NB4 (cell line): ENCODE measurements around the gene TRPV3.

Experiments
- MYC ChIP-seq: IDR thresholded peaks from 2 replicates; pipeline ENCODE4 v1.6.1; 2011; ENCODE audit warnings: low read depth, low read length
- POLR2A ChIP-seq: IDR thresholded peaks from 2 replicates; pipeline ENCODE4 v1.6.1; 2011; ENCODE audit warnings: mild to moderate bottlenecking; ENCODE audit not compliant: insufficient read length; ENCODE audit errors: extremely low read depth
- TF ChIP-seq, protein P1 (sequence below): IDR thresholded peaks from one replicate; pipeline ENCODE4 v1.5.1; 2012; ENCODE audit warnings: low read depth, low read length

DNA sequence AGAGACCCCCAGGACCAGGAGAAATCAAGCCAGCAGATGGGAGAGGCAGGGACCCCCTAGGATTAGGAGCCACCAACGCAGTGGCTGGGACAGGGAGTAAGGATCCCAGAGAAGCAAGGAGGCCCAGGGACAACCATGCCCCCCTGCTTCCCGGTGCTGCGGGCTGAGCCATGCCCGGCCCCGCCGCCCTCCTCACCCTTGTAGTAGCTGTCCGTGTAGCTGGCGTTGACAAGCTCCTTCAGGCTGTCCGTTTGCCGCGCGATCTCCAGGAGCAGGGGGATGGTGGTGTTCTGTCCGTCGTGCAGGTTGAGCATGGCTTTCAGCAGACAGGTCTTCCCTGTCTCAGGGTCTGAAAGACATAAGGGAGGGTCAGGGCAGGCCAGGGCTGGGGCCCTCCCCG, 33.2 kb upstream of the TRPV3 start:
- TF ChIP-seq, protein P1, sequence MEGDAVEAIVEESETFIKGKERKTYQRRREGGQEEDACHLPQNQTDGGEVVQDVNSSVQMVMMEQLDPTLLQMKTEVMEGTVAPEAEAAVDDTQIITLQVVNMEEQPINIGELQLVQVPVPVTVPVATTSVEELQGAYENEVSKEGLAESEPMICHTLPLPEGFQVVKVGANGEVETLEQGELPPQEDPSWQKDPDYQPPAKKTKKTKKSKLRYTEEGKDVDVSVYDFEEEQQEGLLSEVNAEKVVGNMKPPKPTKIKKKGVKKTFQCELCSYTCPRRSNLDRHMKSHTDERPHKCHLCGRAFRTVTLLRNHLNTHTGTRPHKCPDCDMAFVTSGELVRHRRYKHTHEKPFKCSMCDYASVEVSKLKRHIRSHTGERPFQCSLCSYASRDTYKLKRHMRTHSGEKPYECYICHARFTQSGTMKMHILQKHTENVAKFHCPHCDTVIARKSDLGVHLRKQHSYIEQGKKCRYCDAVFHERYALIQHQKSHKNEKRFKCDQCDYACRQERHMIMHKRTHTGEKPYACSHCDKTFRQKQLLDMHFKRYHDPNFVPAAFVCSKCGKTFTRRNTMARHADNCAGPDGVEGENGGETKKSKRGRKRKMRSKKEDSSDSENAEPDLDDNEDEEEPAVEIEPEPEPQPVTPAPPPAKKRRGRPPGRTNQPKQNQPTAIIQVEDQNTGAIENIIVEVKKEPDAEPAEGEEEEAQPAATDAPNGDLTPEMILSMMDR, result no peak
- TF ChIP-seq POLR2A (no peak), MYC (no peak)
